Keratinocyte (primary cell): ENCODE data around the gene IGSF8. TPM values are rescaled to one million over a fixed set of nuclear protein-coding genes. Genes with fewer than 3 reads are reported as not detected.

Experiments
- DNase-seq: peaks from one replicate; pipeline ENCODE4 v3.0.0-alpha.2; 2011; ENCODE audit warnings: low read depth, missing footprints, low spot score
- FAIRE-seq: peaks from 2 replicates; lab custom pipeline; 2011; peaks lifted over from hg19 to GRCh38; lab: Jason Lieb, UNC
- H2AFZ ChIP-seq: 2 replicates; pipeline ENCODE4 v1.6.0; 2012; ENCODE audit warnings: low read length, control low read depth, inconsistent platforms; ENCODE audit not compliant: control insufficient read depth
- H3K27ac ChIP-seq: 2 replicates; pipeline ENCODE4 v1.5.1; 2011; ENCODE audit warnings: low read length; ENCODE audit not compliant: control insufficient read depth, insufficient read depth
- H3K27me3 ChIP-seq: 3 replicates; pipeline ENCODE4 v1.6.0; 2011; ENCODE audit warnings: low read length; ENCODE audit not compliant: control insufficient read depth, insufficient read depth; ENCODE audit errors: extremely low read depth
- H3K36me3 ChIP-seq, 2 experiments: 2 replicates in 1 of 2; 3 replicates in 1 of 2; pipeline ENCODE4 v1.5.1; 2011; ENCODE audit warnings: low read length in 2 of 2, mild to moderate bottlenecking in 1 of 2; ENCODE audit not compliant: control insufficient read depth in 2 of 2, insufficient read depth in 2 of 2; ENCODE audit errors: extremely low read depth in 1 of 2
- H3K4me1 ChIP-seq: 3 replicates; pipeline ENCODE4 v1.5.1; 2011; ENCODE audit warnings: low read length; ENCODE audit not compliant: control insufficient read depth, insufficient read depth; ENCODE audit errors: extremely low read depth
- H3K4me2 ChIP-seq: 3 replicates; pipeline ENCODE4 v1.6.0; 2011; ENCODE audit warnings: low read depth, low read length; ENCODE audit not compliant: control insufficient read depth, insufficient read depth; ENCODE audit errors: extremely low read depth
- H3K4me3 ChIP-seq, 3 experiments: fragments of 200-600 bp in 1 of 3; sonication (generic) in 1 of 3; 2 replicates in 2 of 3; 3 replicates in 1 of 3; pipeline ENCODE4 v1.5.1; 2011 to 2016; ENCODE audit warnings: low read length in 3 of 3, mild to moderate bottlenecking in 3 of 3, control low read depth in 2 of 3, inconsistent platforms in 1 of 3, low read depth in 1 of 3, mixed read lengths in 1 of 3, mixed run types in 1 of 3, moderate library complexity in 1 of 3; ENCODE audit not compliant: control insufficient read depth in 2 of 3, insufficient read depth in 2 of 3; ENCODE audit errors: extremely low read depth in 1 of 3
- H3K79me2 ChIP-seq: 2 replicates; pipeline ENCODE4 v1.6.0; 2012; ENCODE audit warnings: low read length; ENCODE audit not compliant: control insufficient read depth, insufficient read depth
- H3K9ac ChIP-seq: 3 replicates; pipeline ENCODE4 v1.6.0; 2011; ENCODE audit warnings: low read length; ENCODE audit not compliant: control insufficient read depth, insufficient read depth; ENCODE audit errors: extremely low read depth
- H3K9me1 ChIP-seq: 3 replicates; pipeline ENCODE4 v1.6.0; 2011; ENCODE audit warnings: low read length; ENCODE audit not compliant: control insufficient read depth, insufficient read depth; ENCODE audit errors: extremely low read depth
- H3K9me3 ChIP-seq: 2 replicates; pipeline ENCODE4 v1.5.1; 2012; ENCODE audit warnings: low read depth, low read length; ENCODE audit not compliant: control insufficient read depth
- H4K20me1 ChIP-seq: 3 replicates; pipeline ENCODE4 v1.6.0; 2011; ENCODE audit warnings: low read length; ENCODE audit not compliant: control insufficient read depth, insufficient read depth; ENCODE audit errors: extremely low read depth
- EZH2 ChIP-seq: IDR thresholded peaks from one replicate; pipeline ENCODE4 v1.6.1; 2012; ENCODE audit warnings: inconsistent platforms, mild to moderate bottlenecking, low read length, moderate library complexity
- dilution Hi-C: fragments of 300-500 bp; cut with MboI; formaldehyde crosslinking; loops from one replicate; pipeline ENCODE4 v1.7.0; 2020; ENCODE audit warnings: low sequenced_read_pairs; ENCODE audit not compliant: extremely low pct_ligation_motif_present
- polyA plus RNA-seq, 5 experiments: library from polyadenylated mRNA; depleted of rRNA in 3 of 5; stranded (reverse) in 3 of 5; stranded (forward) in 1 of 5; unstranded in 1 of 5; fragments of >200 nt; gene quantifications; 1 replicate in 1 of 5; 2 replicates in 3 of 5; 3 replicates in 1 of 5; pipeline versions ENCODE4 v1.2.1 to v1.2.3, GENCODE V29; 2011 to 2012; ENCODE audit warnings: missing spikeins in 2 of 5, low read depth in 1 of 5, low replicate concordance in 1 of 5
- TF ChIP-seq, protein P1 (sequence below), 3 experiments: IDR thresholded peaks in 1 of 3; conservative IDR thresholded peaks in 1 of 3; optimal IDR thresholded peaks in 1 of 3; 2 replicates in 2 of 3; 3 replicates in 1 of 3; pipeline versions ENCODE3 to v1.5.1; 2011; ENCODE audit warnings: low read length in 3 of 3, mild to moderate bottlenecking in 3 of 3, moderate library complexity in 2 of 3, control low read depth in 1 of 3, inconsistent platforms in 1 of 3; ENCODE audit not compliant: insufficient read depth in 2 of 3; ENCODE audit errors: extremely low read depth in 1 of 3

The IGSF8 gene
- polyA plus RNA-seq, 1 donor (not counting 4 experiments of a cell fraction or from before 2014, with no cell fraction given): 16.5 TPM

DNA sequence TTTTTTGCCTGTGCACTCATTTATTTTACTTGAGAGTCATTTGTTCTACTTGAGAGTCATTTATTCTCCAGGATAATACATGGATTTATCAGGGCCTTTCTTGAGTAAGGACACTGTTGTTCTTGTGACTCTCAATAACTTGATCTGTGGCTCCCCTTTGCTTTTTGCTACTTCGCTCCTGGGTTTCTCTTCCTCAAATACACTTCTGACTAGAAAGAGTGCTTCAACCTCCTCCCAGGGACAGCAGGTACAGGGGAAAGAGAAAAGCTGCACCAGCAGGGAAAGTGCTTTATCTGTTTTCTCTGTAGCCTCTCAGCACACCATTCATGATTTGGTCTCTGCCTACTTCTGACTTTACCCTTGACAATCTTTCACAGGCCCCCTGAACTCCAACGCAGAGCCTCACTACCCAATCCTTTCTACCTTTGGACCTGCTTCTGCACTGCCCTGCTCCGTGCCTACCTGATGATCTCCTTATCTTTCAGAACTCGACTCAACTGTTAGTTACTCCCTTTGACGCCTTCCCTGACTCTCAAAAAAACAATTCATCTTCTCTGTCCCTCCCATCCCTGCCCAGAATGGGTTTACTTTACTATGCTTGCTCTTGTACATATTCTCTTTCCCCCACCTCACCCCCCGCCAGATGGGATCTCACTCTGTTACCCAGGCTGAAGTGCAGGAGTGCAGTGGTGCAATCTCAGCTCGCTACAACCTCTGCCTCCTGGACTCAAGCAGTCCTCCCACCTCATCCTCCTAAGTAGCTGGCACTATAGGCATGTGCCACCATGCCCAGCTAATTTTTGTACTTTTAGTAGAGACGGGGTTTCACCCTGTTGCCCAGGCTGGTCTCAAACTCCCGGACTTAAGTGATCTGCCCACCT lies 51.1 kb downstream of the IGSF8 start:
- Histone ChIP-seq H3K9me1 (no peaks in the 10 kb centered on the region), H3K9ac (no peak overlapping the region), H3K79me2 (no peaks in the 10 kb centered on the region), H3K4me2 (peak overlapping the region; percentile 51), H3K4me3 (no peak overlapping the region), H3K36me3 (no peaks in the 10 kb centered on the region), H3K27ac (no peak overlapping the region), H3K9me3 (no peaks in the 10 kb centered on the region), H3K27me3 (peaks cover 25% of the 10 kb centered on the region), H4K20me1 (no peaks in the 10 kb centered on the region), H2AFZ (no peak overlapping the region), H3K4me1 (no peaks in the 10 kb centered on the region)
- no peak for DNase-seq
- FAIRE-seq: no peak
- TF ChIP-seq EZH2: no peak
- TF ChIP-seq, protein P1, sequence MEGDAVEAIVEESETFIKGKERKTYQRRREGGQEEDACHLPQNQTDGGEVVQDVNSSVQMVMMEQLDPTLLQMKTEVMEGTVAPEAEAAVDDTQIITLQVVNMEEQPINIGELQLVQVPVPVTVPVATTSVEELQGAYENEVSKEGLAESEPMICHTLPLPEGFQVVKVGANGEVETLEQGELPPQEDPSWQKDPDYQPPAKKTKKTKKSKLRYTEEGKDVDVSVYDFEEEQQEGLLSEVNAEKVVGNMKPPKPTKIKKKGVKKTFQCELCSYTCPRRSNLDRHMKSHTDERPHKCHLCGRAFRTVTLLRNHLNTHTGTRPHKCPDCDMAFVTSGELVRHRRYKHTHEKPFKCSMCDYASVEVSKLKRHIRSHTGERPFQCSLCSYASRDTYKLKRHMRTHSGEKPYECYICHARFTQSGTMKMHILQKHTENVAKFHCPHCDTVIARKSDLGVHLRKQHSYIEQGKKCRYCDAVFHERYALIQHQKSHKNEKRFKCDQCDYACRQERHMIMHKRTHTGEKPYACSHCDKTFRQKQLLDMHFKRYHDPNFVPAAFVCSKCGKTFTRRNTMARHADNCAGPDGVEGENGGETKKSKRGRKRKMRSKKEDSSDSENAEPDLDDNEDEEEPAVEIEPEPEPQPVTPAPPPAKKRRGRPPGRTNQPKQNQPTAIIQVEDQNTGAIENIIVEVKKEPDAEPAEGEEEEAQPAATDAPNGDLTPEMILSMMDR (optimal IDR thresholded peaks at IDR 0.05 in 1 of 3, IDR thresholded peaks at IDR 0.05 in 1 of 3, conservative IDR thresholded peaks at IDR 0.05 in 1 of 3; ENCODE audit: extremely low read depth in 1 of 3, insufficient read depth in 2 of 3, low read length in 3 of 3): no peak
- dilution Hi-C loops: loop anchor here (25.0 kb wide), 1 partner anchor 260 kb away; the partner anchor contains the start of gene DUSP23

DNA sequence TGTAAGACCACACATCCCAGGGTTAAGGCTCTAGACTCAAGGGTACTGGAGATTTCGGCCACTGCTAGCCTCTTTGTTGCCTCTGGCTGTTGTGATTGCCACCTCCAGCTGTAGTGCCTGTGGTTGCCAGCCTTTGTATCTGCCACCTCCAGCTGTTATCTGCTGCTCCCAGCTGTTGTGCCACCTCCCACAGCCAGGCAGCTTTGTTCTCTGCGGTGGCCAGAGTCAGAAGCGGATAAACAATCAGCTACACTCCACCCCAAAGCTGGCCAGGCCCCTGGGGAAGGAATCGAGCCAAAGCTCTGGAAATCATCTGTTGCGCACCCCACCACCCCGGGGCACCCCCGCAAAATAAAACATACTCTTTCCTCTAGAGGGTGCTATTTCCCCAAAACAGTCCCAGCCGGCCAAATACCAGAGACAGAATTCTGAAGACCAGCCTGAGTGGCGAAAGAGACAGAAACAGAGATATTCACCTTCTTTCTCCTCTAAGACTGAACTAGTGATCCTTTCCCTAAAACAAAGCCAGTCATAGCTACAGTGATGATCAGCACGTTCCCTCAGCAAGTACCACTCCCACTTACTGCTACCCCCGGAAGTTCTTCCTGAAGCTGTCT lies 51.8 kb downstream of the IGSF8 start:
- Histone ChIP-seq H3K79me2 (no peaks in the 10 kb centered on the region), H4K20me1 (no peaks in the 10 kb centered on the region), H3K9me1 (no peaks in the 10 kb centered on the region), H3K36me3 (no peaks in the 10 kb centered on the region), H3K4me2 (peak overlapping the region; percentile 51), H3K27ac (no peak overlapping the region), H3K4me3 (no peak overlapping the region), H3K27me3 (peaks cover 23% of the 10 kb centered on the region), H3K4me1 (no peaks in the 10 kb centered on the region), H2AFZ (no peak overlapping the region), H3K9ac (no peak overlapping the region), H3K9me3 (no peaks in the 10 kb centered on the region)
- peak; percentile 36 for TF ChIP-seq EZH2
- TF ChIP-seq, protein P1 (optimal IDR thresholded peaks at IDR 0.05 in 1 of 3, IDR thresholded peaks at IDR 0.05 in 1 of 3, conservative IDR thresholded peaks at IDR 0.05 in 1 of 3; ENCODE audit: extremely low read depth in 1 of 3, insufficient read depth in 2 of 3, low read length in 3 of 3): peak; percentile 57 to 64 (median 62)
- DNase-seq (no peak), FAIRE-seq (peak; percentile 69)
- dilution Hi-C loops: loop anchor here (25.0 kb wide), 1 partner anchor 259 kb away; the partner anchor contains the start of gene DUSP23
